NCI-H345 treated with DMSO at 0.1 percent for 48 hours (cell line): ENCODE data around the gene GDAP1L1.
A peak's percentile ranks its signal among the peaks of the same experiment; 100 is the strongest.

ENCODE experiments used
- DNase-seq: peaks from one replicate; lab custom pipeline; 2025; ENCODE audit not compliant: unreplicated experiment; lab: John Stamatoyannopoulos, UW

Gene GDAP1L1

GRCh38 chr20:44251284-44251683, 4.2 kb downstream of the GDAP1L1 start:
- no peak for DNase-seq

- DNase-seq, result no peak
Observed at GRCh38 chr20:44253528-44253927, 6.4 kb downstream of the GDAP1L1 start.

- DNase-seq, result no peak
Observed at GRCh38 chr20:44254073-44254472, 7.0 kb downstream of the GDAP1L1 start.

- DNase-seq, result no peak
Observed at GRCh38 chr20:44255942-44256341, 8.8 kb downstream of the GDAP1L1 start.

- no peak for DNase-seq
Observed at GRCh38 chr20:44256961-44257360, 9.9 kb downstream of the GDAP1L1 start.

- DNase-seq, result no peak
Observed at GRCh38 chr20:44258226-44258890, 11.2 kb downstream of the GDAP1L1 start.

- DNase-seq, result no peak
Observed at GRCh38 chr20:44264287-44264686, 17.2 kb downstream of the GDAP1L1 start.

GRCh38 chr20:44268802-44269201, 21.7 kb downstream of the GDAP1L1 start:
- DNase-seq, result no peak

GRCh38 chr20:44271915-44272663, 25.0 kb downstream of the GDAP1L1 start:
- no peak for DNase-seq

GRCh38 chr20:44273231-44274215, 26.4 kb downstream of the GDAP1L1 start:
- no peak for DNase-seq

- no peak for DNase-seq
Observed at GRCh38 chr20:44274303-44275017, 27.4 kb downstream of the GDAP1L1 start.

- no peak for DNase-seq
Observed at GRCh38 chr20:44279228-44279627, 32.1 kb downstream of the GDAP1L1 start.

GRCh38 chr20:44280387-44280786, 33.3 kb downstream of the GDAP1L1 start:
- no peak for DNase-seq

GRCh38 chr20:44282192-44282591, 35.1 kb downstream of the GDAP1L1 start:
- no peak for DNase-seq

GRCh38 chr20:44284032-44284431, 36.9 kb downstream of the GDAP1L1 start:
- no peak for DNase-seq

GRCh38 chr20:44287272-44288097, 40.4 kb downstream of the GDAP1L1 start:
- no peak for DNase-seq

GRCh38 chr20:44288252-44288651, 41.1 kb downstream of the GDAP1L1 start:
- DNase-seq, result no peak

GRCh38 chr20:44291754-44292153, 44.6 kb downstream of the GDAP1L1 start:
- no peak for DNase-seq

GRCh38 chr20:44296011-44296410, 48.9 kb downstream of the GDAP1L1 start:
- peak; percentile 61 for DNase-seq

- no peak for DNase-seq
Observed at GRCh38 chr20:44297721-44298120, 50.6 kb downstream of the GDAP1L1 start.
